ENCODE data around the gene PRSS57. TPM values are rescaled to one million over a fixed set of nuclear protein-coding genes. Genes with fewer than 3 reads are reported as not detected.
"Not testable (repeated sequence)": the region's sequence is repeated elsewhere in the genome, so short reads cannot be mapped to it uniquely, and the experiment has no call there.

PRSS57 gene
- total RNA-seq, 1 experiment from 2014 or later = not detected

- no peak for DNase-seq (ENCODE audit: low read depth)
Measured at GRCh38 chr19:674282-675151, 20.7 kb downstream of the PRSS57 start.

- DNase-seq (ENCODE audit: low read depth) = no peak
Measured at GRCh38 chr19:670609-671075, 24.6 kb downstream of the PRSS57 start.

- not testable (repeated sequence) for DNase-seq (ENCODE audit: low read depth)
Measured at GRCh38 chr19:668675-669434, 26.4 kb downstream of the PRSS57 start.

GRCh38 chr19:666985-667573, 28.2 kb downstream of the PRSS57 start:
- not testable (repeated sequence) for DNase-seq (ENCODE audit: low read depth)

GRCh38 chr19:664913-665443, 30.3 kb downstream of the PRSS57 start:
- DNase-seq (ENCODE audit: low read depth) = peak; percentile 63

- no peak for DNase-seq (ENCODE audit: low read depth)
Measured at GRCh38 chr19:663682-664117, 31.6 kb downstream of the PRSS57 start.

- peak; percentile 71 for DNase-seq (ENCODE audit: low read depth)
Measured at GRCh38 chr19:662962-663681, 32.1 kb downstream of the PRSS57 start, which contains the start of gene RNF126. Gene RNF126 (minus strand): TSS chr19:663214. CDS start chr19:663121, 93 bp downstream.

- no peak for DNase-seq (ENCODE audit: low read depth)
Measured at GRCh38 chr19:662207-662961, 32.9 kb downstream of the PRSS57 start.

- no peak for DNase-seq (ENCODE audit: low read depth)
Measured at GRCh38 chr19:661427-662196, 33.6 kb downstream of the PRSS57 start.

- DNase-seq (ENCODE audit: low read depth) = no peak
Measured at GRCh38 chr19:660793-661426, 34.3 kb downstream of the PRSS57 start.

- no peak for DNase-seq (ENCODE audit: low read depth)
Measured at GRCh38 chr19:658916-659839, 36.1 kb downstream of the PRSS57 start.

- no peak for DNase-seq (ENCODE audit: low read depth)
Measured at GRCh38 chr19:658059-658839, 37.0 kb downstream of the PRSS57 start.

- no peak for DNase-seq (ENCODE audit: low read depth)
Measured at GRCh38 chr19:657611-658010, 37.6 kb downstream of the PRSS57 start.

- no peak for DNase-seq (ENCODE audit: low read depth)
Measured at GRCh38 chr19:656751-657559, 38.3 kb downstream of the PRSS57 start.

- DNase-seq (ENCODE audit: low read depth) = no peak
Measured at GRCh38 chr19:655691-656090, 39.6 kb downstream of the PRSS57 start.

GRCh38 chr19:653425-653824, 41.8 kb downstream of the PRSS57 start:
- no peak for DNase-seq (ENCODE audit: low read depth)
